Mammary epithelial cell (primary cell): ENCODE data around the gene USP12.

Experiments used
- CTCF ChIP-seq, 2 donors: IDR thresholded peaks in 1 of 2; conservative IDR thresholded peaks in 1 of 2; 2 replicates each; pipeline ENCODE4 v1.5.1; 2011 to 2012; ENCODE audit warnings: inconsistent platforms in 2 of 2, low read length in 2 of 2, mild to moderate bottlenecking in 2 of 2, control low read depth in 1 of 2, low read depth in 1 of 2; ENCODE audit not compliant: insufficient read depth in 1 of 2; ENCODE audit errors: extremely low read depth in 1 of 2
- EZH2 ChIP-seq: IDR thresholded peaks from 2 replicates; pipeline ENCODE4 v1.6.1; 2012; ENCODE audit warnings: low read length, inconsistent platforms, borderline replicate concordance

- TF ChIP-seq CTCF (conservative IDR thresholded peaks at IDR 0.05 in 1 of 2, IDR thresholded peaks at IDR 0.05 in 1 of 2; ENCODE audit: extremely low read depth in 1 of 2, insufficient read depth in 1 of 2, low read depth in 1 of 2, low read length in 2 of 2) (no peak), EZH2 (no peak)
Measured at GRCh38 chr13:27036236-27036981, 135.2 kb downstream of the USP12 start.
